Spinal cord (tissue), 10 donors: ENCODE data around the gene NRARP. TPM values are rescaled to one million over a fixed set of nuclear protein-coding genes. Genes with fewer than 3 reads are reported as not detected.
A peak's percentile ranks its signal among the peaks of the same experiment; 100 is the strongest.

Source experiments
- DNase-seq, 6 donors: peaks; one replicate each; pipeline versions ENCODE4 v3.0.0 to v3.0.0-alpha.2; 2013 to 2015; ENCODE audit warnings: low spot score in 6 of 6, low read depth in 4 of 6
- H3K27ac ChIP-seq: one replicate; pipeline ENCODE4 v1.5.1; 2013; ENCODE audit warnings: low read depth, low read length, control low read depth
- H3K27me3 ChIP-seq: one replicate; pipeline ENCODE4 v1.6.1; 2013; ENCODE audit warnings: low read length; ENCODE audit not compliant: control insufficient read depth, insufficient read depth
- H3K36me3 ChIP-seq: one replicate; pipeline ENCODE4 v1.6.1; 2013; ENCODE audit warnings: low read length; ENCODE audit not compliant: control insufficient read depth, insufficient read depth
- H3K4me1 ChIP-seq: one replicate; pipeline ENCODE4 v1.6.1; 2013; ENCODE audit warnings: low read length; ENCODE audit not compliant: control insufficient read depth, insufficient read depth
- H3K4me3 ChIP-seq: one replicate; pipeline ENCODE4 v1.5.1; 2013; ENCODE audit warnings: low read depth, low read length, control low read depth
- H3K9me3 ChIP-seq: one replicate; pipeline ENCODE4 v1.6.1; 2013; ENCODE audit warnings: low read length; ENCODE audit not compliant: control insufficient read depth, insufficient read depth
- WGBS: methylation state at CpG from one replicate; pipeline ENCODE4 v1.1.5; 2013; ENCODE audit warnings: missing lambda C conversion rate; ENCODE audit not compliant: insufficient coverage; 5-methylcytosine and 5-hydroxymethylcytosine counted together
- polyA plus RNA-seq, 2 donors: library from polyadenylated mRNA; unstranded; fragments of 120-200 nt; gene quantifications; one replicate each; pipeline ENCODE4 v1.2.1, GENCODE V29; 2013; ENCODE audit not compliant: insufficient read length in 2 of 2
- total RNA-seq, 2 donors: library from RNA; depleted of rRNA in 1 of 2; stranded (reverse); fragments of 120-200 nt in 1 of 2; fragments of >200 nt in 1 of 2; gene quantifications; one replicate each; pipeline versions ENCODE4 v1.2.3 to v1.2.4, GENCODE V29; 2013 to 2014
- donor health status: healthy.

Gene NRARP
- total and polyA plus RNA-seq, 4 donors = 3.2 to 15.8 (median 9.8) TPM

GRCh38 chr9:137325124-137325523, 23.1 kb upstream of the NRARP start:
- no peak for DNase-seq

GRCh38 chr9:137323531-137324331, 21.7 kb upstream of the NRARP start:
- Histone ChIP-seq H3K27me3 (no peaks in the 10 kb centered on the region), H3K4me3 (no peak overlapping the region), H3K9me3 (peaks cover 1% of the 10 kb centered on the region), H3K36me3 (peaks cover 33% of the 10 kb centered on the region), H3K27ac (no peak overlapping the region), H3K4me1 (peaks cover 35% of the 10 kb centered on the region)
- DNase-seq = no peak
- WGBS = 95% methylated on average over 31 of the region's 37 CpGs

More at GRCh38 chr9:137325124-137325523, 23.1 kb upstream of the NRARP start:
- H3K36me3 ChIP-seq = peaks cover 20% of the 10 kb centered on the region
- H3K9me3 ChIP-seq = peaks cover 1% of the 10 kb centered on the region
- WGBS = 88% methylated on average over 8 of the region's 10 CpGs
- no peaks in the 10 kb centered on the region for H3K27me3 ChIP-seq
- no peak overlapping the region for H3K27ac ChIP-seq
- H3K4me3 ChIP-seq = no peak overlapping the region
- H3K4me1 ChIP-seq = peaks cover 21% of the 10 kb centered on the region

GRCh38 chr9:137321726-137322361, 19.8 kb upstream of the NRARP start:
- no peak overlapping the region for H3K4me3 ChIP-seq
- WGBS = 92% methylated on average over 21 of the region's 22 CpGs
- H3K36me3 ChIP-seq = peaks cover 42% of the 10 kb centered on the region
- DNase-seq = no peak
- no peak overlapping the region for H3K27ac ChIP-seq
- no peaks in the 10 kb centered on the region for H3K27me3 ChIP-seq
- H3K4me1 ChIP-seq = peaks cover 54% of the 10 kb centered on the region
- H3K9me3 ChIP-seq = no peaks in the 10 kb centered on the region

GRCh38 chr9:137320555-137321384, 18.7 kb upstream of the NRARP start:
- Histone ChIP-seq H3K4me1 (peaks cover 61% of the 10 kb centered on the region), H3K4me3 (no peak overlapping the region), H3K27me3 (no peaks in the 10 kb centered on the region), H3K27ac (peak overlapping the region; percentile 20), H3K36me3 (peaks cover 40% of the 10 kb centered on the region), H3K9me3 (no peaks in the 10 kb centered on the region)
- peak in 2 of 6 donors; percentile 63 to 80 for DNase-seq
- WGBS = 26% methylated on average over 20 of the region's 24 CpGs

- no peak for DNase-seq
- Histone ChIP-seq H3K9me3 (no peaks in the 10 kb centered on the region), H3K36me3 (peaks cover 40% of the 10 kb centered on the region), H3K4me3 (no peak overlapping the region), H3K27ac (peak overlapping the region; percentile 20), H3K27me3 (no peaks in the 10 kb centered on the region), H3K4me1 (peaks cover 69% of the 10 kb centered on the region)
- 77% methylated on average over 18 of the region's 22 CpGs for WGBS
Measured at GRCh38 chr9:137319739-137320551, 17.9 kb upstream of the NRARP start.

GRCh38 chr9:137319011-137319738, 17.1 kb upstream of the NRARP start:
- Histone ChIP-seq H3K36me3 (peaks cover 44% of the 10 kb centered on the region), H3K9me3 (no peaks in the 10 kb centered on the region), H3K4me3 (no peak overlapping the region), H3K4me1 (peaks cover 76% of the 10 kb centered on the region), H3K27me3 (no peaks in the 10 kb centered on the region), H3K27ac (no peak overlapping the region)
- WGBS = 59% methylated on average over 26 of the region's 26 CpGs
- DNase-seq = peak in 1 of 6 donors; percentile 48

GRCh38 chr9:137318602-137319001, 16.5 kb upstream of the NRARP start:
- no peak for DNase-seq
- peak overlapping the region; percentile 52 for H3K27ac ChIP-seq
- H3K9me3 ChIP-seq = no peaks in the 10 kb centered on the region
- no peak overlapping the region for H3K4me3 ChIP-seq
- H3K4me1 ChIP-seq = peaks cover 80% of the 10 kb centered on the region
- H3K27me3 ChIP-seq = no peaks in the 10 kb centered on the region
- H3K36me3 ChIP-seq = peaks cover 41% of the 10 kb centered on the region
- WGBS = 78% methylated on average over 15 of the region's 18 CpGs

GRCh38 chr9:137317718-137318511, 15.8 kb upstream of the NRARP start:
- Histone ChIP-seq H3K27me3 (no peaks in the 10 kb centered on the region), H3K27ac (no peak overlapping the region), H3K9me3 (no peaks in the 10 kb centered on the region), H3K4me3 (no peak overlapping the region), H3K4me1 (peaks cover 80% of the 10 kb centered on the region), H3K36me3 (peaks cover 45% of the 10 kb centered on the region)
- 74% methylated on average over 12 of the region's 24 CpGs for WGBS
- DNase-seq = no peak
